Measurements from ENCODE around the gene CTSO.

Gene CTSO, protein sequence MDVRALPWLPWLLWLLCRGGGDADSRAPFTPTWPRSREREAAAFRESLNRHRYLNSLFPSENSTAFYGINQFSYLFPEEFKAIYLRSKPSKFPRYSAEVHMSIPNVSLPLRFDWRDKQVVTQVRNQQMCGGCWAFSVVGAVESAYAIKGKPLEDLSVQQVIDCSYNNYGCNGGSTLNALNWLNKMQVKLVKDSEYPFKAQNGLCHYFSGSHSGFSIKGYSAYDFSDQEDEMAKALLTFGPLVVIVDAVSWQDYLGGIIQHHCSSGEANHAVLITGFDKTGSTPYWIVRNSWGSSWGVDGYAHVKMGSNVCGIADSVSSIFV

DNA sequence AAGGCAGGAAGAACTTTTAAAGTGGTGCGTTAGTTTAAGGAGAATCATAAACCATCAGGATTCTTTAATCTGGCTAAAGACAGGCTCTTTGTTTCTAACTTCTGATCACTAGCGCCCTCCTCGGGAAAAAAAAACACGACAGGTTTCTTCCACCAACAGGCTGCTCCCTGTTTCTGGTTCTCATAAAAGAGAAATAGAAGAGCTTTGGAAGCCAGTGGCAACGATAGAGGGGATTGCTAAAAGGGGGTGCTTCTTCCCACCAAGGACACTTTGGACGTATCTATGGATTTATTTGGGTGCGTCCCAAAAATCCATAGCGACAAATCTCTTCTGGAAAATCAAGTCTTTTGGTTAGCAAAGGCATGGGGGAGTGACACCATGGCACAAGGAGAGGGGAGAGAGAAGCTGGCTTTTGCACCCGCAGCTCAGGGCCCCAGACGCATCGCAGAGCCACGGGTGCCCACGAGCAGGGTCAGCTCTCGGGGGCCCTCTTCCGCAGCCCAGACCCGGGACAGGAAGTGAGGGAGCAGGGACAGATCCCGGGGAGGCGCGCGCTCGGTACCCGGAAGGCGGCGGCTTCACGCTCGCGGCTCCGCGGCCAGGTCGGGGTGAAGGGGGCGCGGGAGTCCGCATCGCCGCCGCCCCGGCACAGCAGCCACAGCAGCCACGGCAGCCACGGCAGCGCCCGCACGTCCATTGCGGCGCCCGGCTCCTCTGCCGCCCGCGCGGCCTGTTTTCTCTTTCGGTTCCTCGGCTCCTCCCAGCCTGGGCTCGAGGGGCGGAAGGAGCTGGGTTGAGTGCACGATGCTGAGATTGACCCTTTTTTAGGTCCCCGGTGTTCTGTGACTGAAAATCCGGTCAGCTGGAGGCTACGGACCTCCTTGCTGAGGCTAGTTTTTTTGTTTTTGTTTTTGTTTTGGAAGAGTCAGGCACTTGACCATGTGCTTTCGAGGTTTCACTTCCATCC is at the start of gene CTSO:
Gene CTSO, minus strand, starts transcription at position 716 of the 967 bp plus-strand sequence. Its CDS starts 19 bp downstream, at position 697.
- peak; percentile 38 for DNase-seq (ENCODE audit: low read depth)

DNA sequence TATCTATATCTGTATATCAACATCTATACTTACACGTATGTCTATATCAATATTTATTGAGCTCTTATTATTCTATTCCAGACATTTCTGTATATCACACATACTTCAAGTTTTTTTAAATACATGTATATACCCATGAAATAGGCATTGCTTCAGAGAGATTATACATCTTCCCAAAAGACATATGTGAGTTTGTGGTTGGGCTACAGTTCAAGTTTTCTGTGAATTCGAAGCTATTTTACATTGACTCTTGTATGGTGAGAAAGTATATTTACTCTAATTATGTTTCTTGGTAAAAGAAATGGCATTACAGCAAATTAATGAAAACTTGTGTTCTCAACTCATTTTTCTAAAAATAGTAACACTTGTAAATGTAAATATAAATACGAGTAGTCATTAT is 46.8 kb upstream of the CTSO start:
- DNase-seq (ENCODE audit: low read depth) = no peak

DNA sequence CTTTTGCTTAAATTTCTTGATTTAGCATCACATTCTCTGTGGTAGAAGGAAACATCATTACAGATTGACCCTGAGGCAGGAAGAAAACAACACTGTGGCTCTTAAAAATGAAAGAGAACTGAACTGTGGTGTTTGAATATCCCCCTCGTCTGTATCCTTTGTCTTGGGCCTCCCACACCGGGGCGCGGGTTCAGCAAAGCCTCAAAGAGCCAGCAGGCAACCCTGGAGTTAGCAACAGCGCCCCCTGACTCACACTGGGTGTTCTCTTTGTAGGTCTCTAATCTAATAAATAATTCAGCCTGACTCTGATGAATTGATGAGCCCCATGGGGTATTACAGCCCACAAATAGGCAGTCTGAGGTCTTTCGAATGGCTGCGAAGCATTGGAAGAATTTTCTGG is 46.1 kb upstream of the CTSO start:
- DNase-seq (ENCODE audit: low read depth) = no peak

DNA sequence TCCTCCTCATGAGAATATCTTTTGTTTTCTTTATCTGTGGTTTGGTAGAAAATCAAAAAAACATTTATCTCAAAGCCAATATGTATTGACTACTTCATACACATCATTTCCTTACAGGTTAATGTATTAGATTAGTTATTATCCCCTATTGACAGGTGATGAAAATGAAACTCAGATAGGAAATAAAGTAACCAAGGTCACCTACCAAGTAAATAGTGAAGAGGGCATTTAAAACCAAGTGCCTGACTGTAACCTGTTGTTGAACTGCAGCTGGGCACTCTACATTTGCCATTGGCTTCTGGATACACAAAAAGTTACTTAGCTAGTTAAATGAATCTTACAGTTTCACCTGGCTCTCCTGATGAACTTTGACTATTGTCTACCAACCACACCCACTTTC is 41.4 kb upstream of the CTSO start:
- DNase-seq (ENCODE audit: low read depth) = no peak

DNA sequence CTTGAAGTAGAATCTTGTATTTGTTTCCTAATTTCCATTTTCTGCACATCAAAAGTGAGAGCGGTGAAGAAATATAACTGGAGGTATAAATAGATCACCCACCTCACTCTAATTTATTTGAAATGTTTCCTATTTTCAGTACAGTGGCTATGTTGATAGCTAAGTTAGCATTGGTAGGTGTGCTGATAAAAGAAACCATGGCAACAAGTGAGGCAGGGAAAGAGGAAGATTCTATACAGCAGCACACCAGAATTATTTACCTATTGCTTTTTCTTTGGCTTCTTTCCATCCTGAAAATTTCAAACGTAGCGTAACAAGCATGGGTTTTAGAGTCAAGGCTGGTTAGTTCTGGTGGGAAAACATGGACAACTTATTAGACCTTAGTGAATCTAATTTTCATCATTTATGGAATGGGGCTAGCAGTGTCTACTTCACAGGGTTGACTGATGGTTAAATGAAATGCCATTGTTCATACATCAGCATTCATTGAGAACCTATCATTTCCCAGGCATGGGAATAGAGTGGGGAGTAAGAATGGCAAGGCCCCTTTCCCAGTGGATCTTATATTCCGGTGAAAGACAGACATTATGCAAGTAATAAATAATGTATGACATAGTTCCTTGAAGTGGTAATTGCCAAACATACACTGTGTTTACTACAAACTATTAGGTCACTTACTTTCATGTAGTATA is 30.6 kb upstream of the CTSO start:
- no peak for DNase-seq (ENCODE audit: low read depth)

DNA sequence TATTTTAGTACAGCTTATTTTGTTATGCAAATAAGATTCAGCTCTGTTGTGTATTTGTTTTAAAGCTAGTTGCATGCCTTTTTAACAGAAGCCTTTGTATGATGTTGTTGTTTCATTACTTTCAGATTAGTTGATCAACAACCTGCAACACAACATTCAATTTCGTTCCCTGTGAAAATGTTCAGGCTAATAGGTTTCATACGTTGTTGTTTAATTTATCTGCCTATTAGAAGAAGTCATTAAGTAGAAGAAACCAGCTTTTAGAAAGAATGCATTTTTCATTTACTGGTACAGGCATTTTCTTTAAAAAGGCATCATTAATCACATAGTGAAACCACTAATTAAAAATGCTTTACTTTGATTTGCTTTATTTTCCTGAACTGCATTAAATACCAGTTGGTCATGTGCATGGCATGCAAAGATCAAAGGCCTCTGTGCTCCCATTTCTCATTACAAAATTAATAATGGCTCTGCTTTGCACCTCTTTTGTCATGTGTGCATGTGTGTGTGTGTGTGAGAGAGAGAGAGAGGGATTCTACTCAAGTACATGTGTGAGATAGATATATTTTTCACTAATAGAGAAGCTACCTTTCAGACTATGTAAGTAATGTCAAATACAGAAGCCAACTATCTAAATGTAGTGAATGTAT is 29.2 kb upstream of the CTSO start:
- no peak for DNase-seq (ENCODE audit: low read depth)

DNA sequence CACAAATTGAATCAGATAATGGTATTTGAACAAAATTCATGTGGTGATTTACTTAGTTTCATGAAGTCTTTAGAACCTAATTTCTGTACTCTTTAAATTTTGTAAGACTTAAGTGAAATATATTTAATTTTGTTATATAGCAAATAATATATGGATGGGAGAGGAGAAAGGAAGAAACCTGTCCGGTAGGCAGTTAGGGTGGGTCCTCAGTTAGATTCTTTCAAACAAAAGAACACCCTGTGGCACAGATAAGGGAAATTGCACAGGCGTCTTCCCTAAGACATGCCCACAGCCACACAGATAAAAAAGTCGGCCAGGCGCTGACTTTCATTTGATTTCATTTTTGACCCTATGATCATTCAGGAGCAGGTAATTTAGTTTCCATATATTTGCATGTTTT is 25.1 kb upstream of the CTSO start:
- no peak for DNase-seq (ENCODE audit: low read depth)

DNA sequence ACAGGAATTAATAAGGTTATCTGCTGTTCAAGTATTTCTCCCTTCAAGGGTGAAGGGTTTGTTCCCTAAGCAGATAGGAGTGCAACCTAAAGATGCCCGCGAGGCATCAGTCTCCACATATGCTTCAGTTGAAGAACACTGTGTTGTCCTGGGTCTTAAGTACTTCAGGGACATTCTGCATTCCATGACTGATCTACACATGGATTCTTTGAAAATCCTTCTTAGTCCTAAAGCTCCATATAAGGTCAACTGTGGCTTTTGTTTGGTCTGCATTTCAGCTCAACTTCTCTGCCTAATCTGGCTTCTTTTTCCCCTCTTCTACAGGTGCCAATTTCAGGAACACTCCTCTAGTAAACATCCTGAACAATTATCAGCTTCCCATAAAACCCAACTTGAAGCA is 21.8 kb upstream of the CTSO start:
- no peak for DNase-seq (ENCODE audit: low read depth)

DNA sequence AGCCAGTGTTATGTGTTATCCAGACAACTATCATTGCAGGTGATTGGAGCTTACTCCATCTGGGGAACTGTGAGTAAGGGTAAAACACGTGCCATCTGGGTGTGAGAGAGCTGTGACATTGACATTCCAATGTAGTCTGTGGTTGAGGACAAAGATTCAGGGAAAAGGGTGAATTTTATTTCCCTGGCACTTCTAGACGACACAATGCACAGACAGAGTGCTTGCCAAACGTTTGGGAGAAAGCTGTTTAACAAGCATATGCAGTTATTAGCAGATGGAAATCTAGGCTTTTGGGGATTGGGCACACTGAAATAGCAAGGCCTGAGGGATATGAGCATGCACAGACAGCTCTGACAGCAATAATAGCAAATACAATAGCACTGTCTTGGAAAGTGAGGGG is 21.3 kb upstream of the CTSO start:
- no peak for DNase-seq (ENCODE audit: low read depth)

DNA sequence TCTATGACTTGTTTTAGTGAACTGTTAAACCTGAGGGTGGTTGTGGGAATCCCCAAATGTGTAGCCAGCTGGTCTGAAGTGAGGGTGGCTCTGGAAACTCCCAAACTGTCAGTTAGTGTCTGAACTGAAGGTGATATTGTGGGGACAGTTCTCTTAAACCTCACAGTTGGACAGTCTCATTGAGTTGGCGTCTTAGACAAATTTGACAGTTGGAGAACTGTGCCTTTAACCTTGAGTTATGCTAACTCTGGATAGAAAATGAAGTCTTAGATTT is 20.7 kb upstream of the CTSO start:
- DNase-seq (ENCODE audit: low read depth) = no peak

DNA sequence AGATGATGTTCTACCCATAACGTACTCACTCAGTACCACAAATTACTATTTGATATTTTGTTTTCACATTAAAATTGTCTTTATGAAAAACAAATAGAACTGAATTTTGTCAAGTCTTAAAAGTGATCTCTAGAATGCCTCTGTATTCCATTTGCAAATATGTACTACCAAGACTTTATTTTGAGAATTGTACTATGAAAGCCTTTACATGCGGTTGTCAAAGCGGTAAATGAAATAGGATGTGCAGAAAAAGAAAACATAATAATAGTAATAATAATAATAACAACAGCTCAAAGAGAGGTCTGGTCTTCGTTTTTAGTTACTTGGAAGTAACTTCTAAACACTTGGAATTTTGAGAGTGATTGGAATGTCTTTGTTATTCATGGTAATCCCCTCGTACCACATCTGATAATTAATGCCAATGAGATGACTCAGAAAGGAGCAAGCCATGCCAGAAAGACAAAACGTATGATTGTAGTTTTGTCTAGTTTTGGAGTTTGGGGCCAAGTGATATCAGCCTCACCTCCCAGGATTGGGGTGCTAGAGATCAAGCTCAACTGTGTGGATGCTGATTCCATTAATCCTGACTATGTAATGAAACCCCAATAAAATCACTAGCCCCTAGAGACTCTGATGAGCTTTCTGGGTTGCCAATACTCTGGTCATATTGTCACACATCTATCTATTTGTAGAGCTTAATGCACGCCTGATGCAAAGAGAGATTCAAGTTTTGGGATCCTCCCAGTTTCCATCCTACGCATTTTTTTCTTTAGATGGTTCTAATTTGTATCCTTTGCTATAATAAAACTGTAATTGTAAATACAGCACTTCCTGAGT is 20.2 kb upstream of the CTSO start:
- no peak for DNase-seq (ENCODE audit: low read depth)

DNA sequence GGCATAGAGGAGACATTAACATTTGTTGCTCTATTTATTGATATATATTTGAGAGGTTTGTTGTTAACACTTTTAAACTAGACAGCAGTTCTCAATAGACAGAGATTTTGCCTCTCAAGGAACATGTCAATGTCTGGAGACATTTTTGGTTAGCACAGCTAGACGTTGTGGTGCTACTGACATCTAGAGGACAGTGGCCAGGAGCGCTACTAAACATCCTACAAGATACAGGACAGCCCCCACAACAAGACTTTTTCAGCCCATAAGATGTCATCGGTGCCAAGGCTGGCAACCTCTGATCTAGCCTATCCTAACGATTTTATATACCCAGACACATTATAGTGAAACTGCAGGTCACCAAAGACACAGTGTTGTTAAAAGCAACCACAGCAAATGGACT is 18.4 kb upstream of the CTSO start:
- DNase-seq (ENCODE audit: low read depth) = no peak

DNA sequence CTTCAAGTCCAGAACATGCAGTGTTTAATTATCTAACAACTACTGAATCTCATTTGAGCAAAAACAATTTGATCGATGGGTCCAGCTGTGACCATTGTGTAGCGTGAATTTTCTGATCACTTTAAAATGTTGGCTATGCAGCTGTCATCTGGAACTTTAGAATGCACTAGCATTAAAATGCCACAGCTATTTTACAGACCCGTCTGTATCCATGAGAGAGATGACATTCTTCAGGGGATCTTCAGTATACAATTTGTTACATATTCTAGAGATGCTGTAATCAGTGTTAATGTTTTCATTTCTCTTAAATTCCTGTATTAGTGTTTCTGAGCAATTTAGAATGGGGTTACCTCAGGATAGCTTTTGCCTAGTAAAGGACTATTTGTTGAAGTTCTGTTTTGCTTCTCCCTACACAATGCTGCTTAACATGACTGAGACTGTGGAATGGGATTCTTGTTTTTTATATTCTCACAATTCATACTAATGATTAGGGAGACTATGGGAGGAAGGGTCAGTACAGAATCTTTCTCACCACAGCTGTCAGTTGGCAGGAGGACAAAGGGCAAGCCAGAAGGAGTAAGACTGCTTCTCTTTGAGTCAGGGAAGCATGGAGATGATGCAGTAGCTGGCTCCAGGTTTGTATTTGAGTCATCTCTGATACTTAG is 13.2 kb upstream of the CTSO start:
- no peak for DNase-seq (ENCODE audit: low read depth)

DNA sequence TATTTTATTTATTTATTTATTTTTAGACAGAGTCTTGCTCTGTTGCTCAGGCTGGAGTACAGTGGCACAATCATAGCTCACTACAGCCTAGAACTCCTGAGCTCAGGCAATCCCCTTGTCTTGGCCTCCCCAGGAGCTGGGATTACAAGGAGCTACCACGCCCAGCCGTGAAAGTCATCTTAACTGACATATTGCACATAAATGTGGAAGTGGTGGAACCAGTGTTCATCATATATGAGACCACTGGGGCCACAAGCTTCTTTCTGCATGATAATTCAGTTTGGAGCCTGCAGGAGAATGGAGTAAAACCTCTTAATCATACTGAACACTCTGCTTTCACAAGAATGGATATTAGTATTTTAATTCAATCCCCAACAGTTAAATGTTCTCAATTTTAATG is 12.5 kb upstream of the CTSO start:
- no peak for DNase-seq (ENCODE audit: low read depth)

DNA sequence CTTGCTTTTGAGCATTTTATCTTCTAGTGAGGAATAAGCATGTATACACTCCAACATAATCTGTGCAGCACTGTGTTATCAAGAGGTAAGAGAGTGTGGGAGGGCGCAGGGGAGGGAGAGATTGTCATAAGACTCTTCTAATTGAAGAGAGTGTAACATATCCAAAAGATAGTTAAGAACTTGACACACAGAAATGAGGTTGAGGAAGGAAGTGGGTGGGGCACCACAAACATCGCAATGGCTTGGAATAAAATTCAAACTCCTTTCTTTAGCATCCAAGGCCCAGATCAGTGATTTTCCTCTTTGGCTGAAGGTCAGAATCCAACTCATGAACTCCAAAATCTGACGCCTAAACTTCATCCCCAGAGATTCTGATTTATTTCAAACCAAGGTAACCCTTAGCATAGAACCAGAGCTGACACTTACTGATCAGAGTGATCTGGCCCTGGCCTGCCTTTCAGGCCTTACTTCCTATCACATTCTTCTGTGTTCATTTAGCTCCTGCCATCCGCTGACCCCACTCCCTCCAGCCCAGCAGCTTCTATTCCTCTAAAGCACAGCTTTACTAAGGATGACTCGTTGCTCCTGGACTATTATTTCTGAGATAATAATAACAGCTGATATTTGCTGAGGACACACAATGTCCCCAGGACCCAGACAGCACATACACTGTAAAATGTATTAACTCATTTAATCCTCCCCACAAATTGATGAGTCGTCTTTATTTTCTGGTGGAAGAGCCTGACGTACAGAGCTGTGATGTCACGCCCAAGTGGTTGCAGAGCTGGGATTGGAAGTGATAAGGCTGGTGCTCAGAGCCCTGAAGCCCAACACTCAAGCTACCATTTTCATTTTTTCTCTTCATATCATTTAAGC is 10.6 kb upstream of the CTSO start:
- no peak for DNase-seq (ENCODE audit: low read depth)

DNA sequence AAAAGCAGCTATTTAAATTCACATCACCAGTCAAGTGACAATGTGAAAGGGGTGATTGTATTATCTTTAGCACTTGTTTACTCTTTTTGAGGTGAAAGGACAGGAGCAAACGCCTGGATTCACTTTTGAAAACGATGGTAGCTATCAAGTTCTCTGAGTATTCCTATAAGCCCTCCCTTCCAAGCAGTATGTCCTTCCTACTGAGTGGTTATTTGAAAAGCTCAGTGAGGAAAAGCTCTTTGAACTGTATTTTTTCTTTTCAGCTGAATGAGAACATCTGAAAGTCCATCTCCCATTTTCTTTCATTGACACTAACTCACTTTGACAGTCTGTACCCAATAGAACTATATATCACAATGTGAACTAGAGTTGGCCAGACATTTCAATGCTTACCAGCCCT is 9.1 kb upstream of the CTSO start:
- DNase-seq (ENCODE audit: low read depth) = no peak

DNA sequence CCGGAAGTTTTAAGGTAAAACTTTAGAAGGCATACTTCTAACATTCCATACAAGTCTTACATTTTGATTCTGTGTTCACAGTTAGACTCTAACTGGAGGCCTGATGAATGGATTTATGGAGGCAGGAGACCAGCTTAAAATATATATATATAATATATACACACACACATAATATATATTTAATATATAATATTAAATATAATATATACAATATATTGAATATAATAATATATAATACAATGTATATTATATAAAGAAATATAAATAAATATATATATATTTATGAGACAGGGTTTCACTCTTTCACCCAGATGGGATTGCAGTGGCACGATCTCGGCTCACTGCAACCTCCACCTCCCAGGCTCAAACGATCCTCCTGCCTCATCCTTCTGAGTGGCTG is 7.9 kb upstream of the CTSO start:
- DNase-seq (ENCODE audit: low read depth) = no peak

DNA sequence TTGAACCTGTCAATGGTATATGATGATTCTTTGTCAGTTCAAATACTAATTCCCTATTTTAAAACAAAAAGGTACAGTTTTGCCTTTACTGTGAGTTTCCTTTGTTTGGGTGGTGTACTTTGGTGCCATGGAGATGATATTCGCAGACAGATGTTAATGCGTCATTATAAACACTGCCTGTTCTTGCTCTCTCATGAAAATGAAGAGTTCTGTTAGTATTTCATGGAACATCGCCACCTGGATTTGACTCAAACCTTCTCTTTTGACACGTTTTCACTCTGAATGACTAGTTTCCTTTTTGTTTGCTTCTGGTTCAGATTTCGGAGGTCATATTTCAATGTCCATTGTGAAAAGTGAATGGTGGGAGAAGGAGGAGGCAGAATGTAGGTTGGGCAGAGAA is 6.9 kb upstream of the CTSO start:
- no peak for DNase-seq (ENCODE audit: low read depth)

DNA sequence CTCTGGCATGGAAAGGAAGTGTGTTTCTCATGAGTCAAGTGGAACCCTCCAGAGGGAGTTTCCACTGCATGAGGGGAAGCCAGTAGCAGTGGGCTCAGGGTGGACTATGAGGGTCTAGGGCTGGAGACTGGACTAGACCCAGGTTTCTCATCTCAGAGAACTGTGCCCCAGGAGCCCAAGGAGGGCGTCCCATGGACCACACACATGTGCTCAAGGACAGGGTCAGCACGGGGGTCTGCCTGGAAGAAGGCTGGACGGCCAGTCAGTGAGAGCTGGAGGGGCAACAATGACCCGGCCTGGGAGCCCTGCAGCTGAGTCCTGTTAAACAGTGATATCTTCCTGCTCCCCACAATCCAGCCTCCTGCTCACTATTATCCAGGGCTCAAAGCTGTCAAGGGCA is 5.8 kb upstream of the CTSO start:
- DNase-seq (ENCODE audit: low read depth) = no peak

DNA sequence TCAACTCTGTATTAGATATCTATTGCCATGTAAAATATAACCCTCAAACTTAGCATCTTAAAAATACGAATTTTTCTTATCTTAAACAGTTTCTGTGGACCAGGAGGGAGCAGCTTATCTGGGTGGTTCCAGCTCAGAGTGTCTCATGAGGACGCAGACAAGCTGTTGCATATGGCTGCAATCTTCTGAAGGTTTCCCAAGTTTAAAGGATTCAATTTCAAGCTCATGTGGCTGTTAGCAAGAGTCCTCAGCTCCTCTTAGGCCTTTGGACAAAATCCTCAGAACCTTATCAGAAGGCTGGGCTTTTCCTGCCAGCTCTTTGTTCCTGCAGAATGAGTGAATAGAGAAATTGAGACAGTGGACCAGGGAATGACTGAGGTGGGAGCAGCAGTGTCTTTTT is 2.8 kb upstream of the CTSO start:
- no peak for DNase-seq (ENCODE audit: low read depth)

Data from stimulated activated CD8-positive, alpha-beta memory T cell treated with anti-CD3 and anti-CD28 coated beads, Interleukin-12 subunit alpha, Interleukin-12 subunit beta, amount 100 ng/mL, for 1 hour (primary cell).